GM23248 (cell line): Measurements from ENCODE around the gene GLUD1. TPM values are rescaled to one million over a fixed set of nuclear protein-coding genes. Genes with fewer than 3 reads are reported as not detected.
A peak's percentile ranks its signal among the peaks of the same experiment; 100 is the strongest.
"Not testable (repeated sequence)": the region's sequence is repeated elsewhere in the genome, so short reads cannot be mapped to it uniquely, and the experiment has no call there.

Experiments used
- DNase-seq: peaks from one replicate; pipeline ENCODE4 v3.0.0-alpha.2; 2015
- H2AFZ ChIP-seq: fragments of 200-600 bp; sonication (generic); 2 replicates; pipeline ENCODE4 v1.6.1; 2016; ENCODE audit warnings: antibody characterized with exemption
- H3F3A ChIP-seq: fragments of 200-600 bp; sonication (generic); 2 replicates; pipeline ENCODE4 v1.6.1; 2016; ENCODE audit warnings: mild to moderate bottlenecking, antibody characterized with exemption, mixed run types; ENCODE audit not compliant: insufficient read depth
- H3K27ac ChIP-seq: fragments of 200-600 bp; sonication (generic); 2 replicates; pipeline ENCODE4 v1.5.1; 2016; ENCODE audit warnings: mild to moderate bottlenecking
- H3K27me3 ChIP-seq: fragments of 200-600 bp; sonication (generic); replicated peaks from 2 replicates; pipeline ENCODE4 v1.6.1; 2016; ENCODE audit warnings: mild to moderate bottlenecking; ENCODE audit not compliant: insufficient read depth
- H3K36me3 ChIP-seq: fragments of 200-600 bp; sonication (generic); 2 replicates; pipeline ENCODE4 v1.6.1; 2016; ENCODE audit warnings: low read depth, mild to moderate bottlenecking
- H3K4me1 ChIP-seq: fragments of 200-600 bp; sonication (generic); 2 replicates; pipeline ENCODE4 v1.6.1; 2016; ENCODE audit warnings: mild to moderate bottlenecking; ENCODE audit not compliant: insufficient read depth
- H3K4me2 ChIP-seq: fragments of 200-600 bp; sonication (generic); one replicate; pipeline ENCODE4 v1.6.1; 2016; ENCODE audit warnings: mild to moderate bottlenecking; ENCODE audit not compliant: unreplicated experiment
- H3K4me3 ChIP-seq: fragments of 200-600 bp; sonication (generic); 2 replicates; pipeline ENCODE4 v1.5.1; 2016; ENCODE audit warnings: mild to moderate bottlenecking
- H3K79me2 ChIP-seq: fragments of 200-600 bp; sonication (generic); 2 replicates; pipeline ENCODE4 v1.6.1; 2016; ENCODE audit warnings: mild to moderate bottlenecking; ENCODE audit not compliant: insufficient read depth
- H3K9ac ChIP-seq: fragments of 200-600 bp; sonication (generic); 2 replicates; pipeline ENCODE4 v1.6.1; 2016; ENCODE audit warnings: mild to moderate bottlenecking
- H3K9me2 ChIP-seq: fragments of 200-600 bp; sonication (generic); 2 replicates; pipeline ENCODE4 v1.6.1; 2016; ENCODE audit warnings: mixed run types, mild to moderate bottlenecking, moderate library complexity; ENCODE audit not compliant: insufficient read depth
- H3K9me3 ChIP-seq: fragments of 200-600 bp; sonication (generic); one replicate; pipeline ENCODE4 v1.6.1; 2017; ENCODE audit warnings: low read depth
- H4K20me1 ChIP-seq: fragments of 200-600 bp; sonication (generic); 2 replicates; pipeline ENCODE4 v1.6.0; 2016; ENCODE audit not compliant: insufficient read depth
- EZH2 ChIP-seq: fragments of 200-600 bp; sonication (generic); IDR thresholded peaks from 2 replicates; pipeline ENCODE4 v1.6.1; 2018; ENCODE audit warnings: antibody characterized with exemption, mild to moderate bottlenecking; ENCODE audit not compliant: insufficient read depth, poor library complexity, severe bottlenecking
- EZH2phosphoT487 ChIP-seq: fragments of 200-600 bp; sonication (generic); IDR thresholded peaks from 2 replicates; pipeline ENCODE4 v1.6.1; 2018; ENCODE audit warnings: antibody characterized with exemption, moderate library complexity, mild to moderate bottlenecking, low read depth; ENCODE audit not compliant: insufficient read depth
- WGBS, 2 experiments: methylation state at CpG; one replicate each; pipeline ENCODE4 v1.1.6; 2015 to 2017; ENCODE audit warnings: low lambda C conversion rate in 2 of 2, low coverage in 1 of 2; ENCODE audit errors: missing lambda C conversion rate in 2 of 2; 5-methylcytosine and 5-hydroxymethylcytosine counted together
- in situ Hi-C: fragments of 300-500 bp; cut with MboI; formaldehyde crosslinking; loops from 2 replicates; pipeline ENCODE4 v1.15.0; 2020
- polyA plus RNA-seq: library from polyadenylated mRNA; unstranded; fragments of >200 nt; fragmentation: Nextera tagmentation; extraction: Ambion mirVana; gene quantifications from 2 replicates; pipeline ENCODE4 v1.2.1, GENCODE V29; 2016
- total RNA-seq: library from RNA; depleted of rRNA; stranded (reverse); fragments of >200 nt; shearing (Covaris generic); gene quantifications from 2 replicates; pipeline ENCODE4 v1.2.3, GENCODE V29; 2014

Gene GLUD1
- total and polyA plus RNA-seq, 2 experiments from 2014 or later, result 98.8 to 209 TPM

GRCh38 chr10:87053111-87053510 is 41.5 kb downstream of the GLUD1 start:
- Histone ChIP-seq H3K27ac (no peak overlapping the region), H3K4me1 (peaks cover 16% of the 10 kb centered on the region), H4K20me1 (no peaks in the 10 kb centered on the region), H3K27me3 (no peaks in the 10 kb centered on the region), H3K4me3 (no peak overlapping the region), H3K79me2 (peaks cover 8% of the 10 kb centered on the region; the same call in 1 of the 2 replicates), H2AFZ (no peak overlapping the region), H3K9ac (no peak overlapping the region), H3K9me2 (no peaks in the 10 kb centered on the region), H3F3A (peaks cover 19% of the 10 kb centered on the region), H3K4me2 (no peak overlapping the region), H3K36me3 (peaks cover 50% of the 10 kb centered on the region), H3K9me3 (no peaks in the 10 kb centered on the region)
- DNase-seq, result no peak
- in situ Hi-C loops, result no loop called here
- no peak for TF ChIP-seq EZH2
- no peak for TF ChIP-seq EZH2phosphoT487
- WGBS, 2 experiments, result 53 to 55% methylated on average over 3 of the region's 3 CpGs

GRCh38 chr10:87045434-87045938 is 49.2 kb downstream of the GLUD1 start:
- no peaks in the 10 kb centered on the region for H3K79me2 ChIP-seq
- WGBS, 2 experiments, result 86 to 90% methylated on average over 6 of the region's 6 CpGs
- no peak for DNase-seq

GRCh38 chr10:87043579-87043978 is 51.1 kb downstream of the GLUD1 start:
- in situ Hi-C loops, H3K4me2 ChIP-seq, DNase-seq, H4K20me1 ChIP-seq, H2AFZ ChIP-seq, H3K27ac ChIP-seq, H3K9ac ChIP-seq, H3K27me3 ChIP-seq, H3F3A ChIP-seq, H3K9me3 ChIP-seq, H3K79me2 ChIP-seq, H3K9me2 ChIP-seq, H3K4me1 ChIP-seq, H3K4me3 ChIP-seq: not testable (repeated sequence)
- whole genome bisulfite sequencing, 2 experiments, result 88 to 91% methylated on average over 7 of the region's 7 CpGs
- H3K36me3 ChIP-seq, result peaks cover 17% of the 10 kb centered on the region

More at GRCh38 chr10:87045434-87045938, 49.2 kb downstream of the GLUD1 start:
- H3K4me3 ChIP-seq, result no peak overlapping the region
- no peaks in the 10 kb centered on the region for H3K9me2 ChIP-seq
- no peaks in the 10 kb centered on the region; the same call in 1 of the 2 replicates for H3F3A ChIP-seq
- no peak overlapping the region for H3K4me2 ChIP-seq
- peaks cover 27% of the 10 kb centered on the region for H3K36me3 ChIP-seq
- no peaks in the 10 kb centered on the region for H3K27me3 ChIP-seq
- H2AFZ ChIP-seq, result no peak overlapping the region
- no peaks in the 10 kb centered on the region for H4K20me1 ChIP-seq
- H3K27ac ChIP-seq, result no peak overlapping the region
- H3K9ac ChIP-seq, result no peak overlapping the region
- no peak for TF ChIP-seq EZH2phosphoT487
- TF ChIP-seq EZH2, result no peak
- H3K9me3 ChIP-seq, result no peaks in the 10 kb centered on the region
- no peaks in the 10 kb centered on the region for H3K4me1 ChIP-seq
- in situ Hi-C loops, result no loop called here

GRCh38 chr10:87038786-87039185 is 55.9 kb downstream of the GLUD1 start:
- Histone ChIP-seq H3K9ac (no peak overlapping the region), H3K79me2 (no peaks in the 10 kb centered on the region), H4K20me1 (no peaks in the 10 kb centered on the region), H3K4me1 (no peaks in the 10 kb centered on the region), H3K9me3 (no peaks in the 10 kb centered on the region), H3K9me2 (no peaks in the 10 kb centered on the region), H3K27me3 (no peaks in the 10 kb centered on the region), H3K36me3 (no peaks in the 10 kb centered on the region), H3F3A (no peaks in the 10 kb centered on the region; the same call in 1 of the 2 replicates), H3K4me2 (no peak overlapping the region), H3K4me3 (no peak overlapping the region), H2AFZ (no peak overlapping the region), H3K27ac (no peak overlapping the region)
- in situ Hi-C loops, result no loop called here
- 94 to 100% methylated on average over 2 of the region's 2 CpGs for WGBS, 2 experiments
- TF ChIP-seq EZH2phosphoT487 (no peak), EZH2 (no peak)
- DNase-seq, result peak; percentile 7

GRCh38 chr10:87038286-87038717 is 56.3 kb downstream of the GLUD1 start:
- H3K9me2 ChIP-seq, result no peaks in the 10 kb centered on the region
- DNase-seq, result peak; percentile 6
- TF ChIP-seq EZH2phosphoT487 (no peak), EZH2 (no peak)
- WGBS, 2 experiments, result 84 to 85% methylated on average over 3 of the region's 3 CpGs
- H3K4me3 ChIP-seq, result no peak overlapping the region
- no peaks in the 10 kb centered on the region for H4K20me1 ChIP-seq
- H3K27me3 ChIP-seq, result no peaks in the 10 kb centered on the region
- no peaks in the 10 kb centered on the region for H3K36me3 ChIP-seq
- H3K79me2 ChIP-seq, result no peaks in the 10 kb centered on the region
- H3K4me2 ChIP-seq, result no peak overlapping the region
- no peaks in the 10 kb centered on the region for H3K9me3 ChIP-seq
- H3K4me1 ChIP-seq, result no peaks in the 10 kb centered on the region
- H2AFZ ChIP-seq, result no peak overlapping the region
- H3F3A ChIP-seq, result no peaks in the 10 kb centered on the region; the same call in 1 of the 2 replicates
- in situ Hi-C loops, result no loop called here
- no peak overlapping the region for H3K9ac ChIP-seq
- H3K27ac ChIP-seq, result no peak overlapping the region
